Vagina (tissue), 2 donors: ENCODE results near the gene TMC4. TPM values are rescaled to one million over a fixed set of nuclear protein-coding genes. Genes with fewer than 3 reads are reported as not detected.
"Not testable (repeated sequence)": the region's sequence is repeated elsewhere in the genome, so short reads cannot be mapped to it uniquely, and the experiment has no call there.

Experiments used
- DNase-seq, 2 donors: peaks; one replicate each; pipeline ENCODE4 v3.0.0-alpha.2; 2017; ENCODE audit errors: extremely low spot score in 2 of 2
- H3K27ac ChIP-seq: fragments of 200-600 bp; sonication (generic); one replicate; pipeline ENCODE4 v1.5.1; 2019
- H3K27me3 ChIP-seq: fragments of 200-600 bp; sonication (generic); one replicate; pipeline ENCODE4 v1.5.1; 2019
- H3K36me3 ChIP-seq, 2 donors: fragments of 200-600 bp; sonication (generic); one replicate each; pipeline ENCODE4 v1.5.1; 2017 to 2019
- H3K4me1 ChIP-seq: fragments of 200-600 bp; sonication (generic); one replicate; pipeline ENCODE4 v1.5.1; 2019
- H3K4me3 ChIP-seq, 2 donors: fragments of 200-600 bp; sonication (generic); 1 replicate in 1 of 2; 2 replicates in 1 of 2; pipeline ENCODE4 v1.5.1; 2016 to 2019
- H3K9me3 ChIP-seq: fragments of 200-600 bp; sonication (generic); one replicate; pipeline ENCODE4 v1.5.1; 2019
- CTCF ChIP-seq, 3 experiments: fragments of 450-650 bp in 2 of 3; fragments of 200-600 bp in 1 of 3; sonication (generic) in 1 of 3; IDR thresholded peaks; one replicate each; pipeline ENCODE4 v1.5.1; 2017 to 2019; ENCODE audit warnings: antibody characterized with exemption in 3 of 3, mild to moderate bottlenecking in 2 of 3, moderate library complexity in 2 of 3
- POLR2A ChIP-seq, 2 donors: fragments of 450-650 bp; IDR thresholded peaks; one replicate each; pipeline ENCODE4 v1.6.1; 2017; ENCODE audit warnings: antibody characterized with exemption in 2 of 2, mild to moderate bottlenecking in 2 of 2, moderate library complexity in 2 of 2
- POLR2AphosphoS5 ChIP-seq, 2 donors: sonication (generic); formaldehyde crosslinking; IDR thresholded peaks; one replicate each; pipeline ENCODE4 v1.9.0; 2017; ENCODE audit warnings: antibody characterized with exemption in 2 of 2, mild to moderate bottlenecking in 2 of 2, low read depth in 1 of 2; ENCODE audit not compliant: insufficient read depth in 1 of 2
- intact Hi-C: fragments of 100-400 bp; cut with DNase I; formaldehyde crosslinking; loops from one replicate; pipeline ENCODE4 v1.15.1; 2023
- total RNA-seq: library from RNA; depleted of rRNA; stranded (reverse); fragments of >200 nt; gene quantifications from one replicate; pipeline ENCODE4 v1.2.3, GENCODE V29; 2016

Gene TMC4
- total RNA-seq, 1 donor from 2014 or later = 22.3 TPM

GRCh38 chr19:54189145-54189734 lies 16.3 kb upstream of the TMC4 start, which contains the start of gene MBOAT7:
MBOAT7 (minus strand) TSS chr19:54189580; CDS start chr19:54188508, 1,072 bp downstream.
- Histone ChIP-seq H3K36me3 (peaks cover 0 to 14% of the 10 kb centered on the region in 2 donors), H3K9me3 (no peaks in the 10 kb centered on the region), H3K27me3 (no peaks in the 10 kb centered on the region), H3K4me1 (peaks cover 31% of the 10 kb centered on the region), H3K4me3 (peak within 1 kb of the TSS; percentile 81 to 88), H3K27ac (peak within 1 kb of the TSS; percentile 96)
- intact Hi-C loops = no loop called here
- DNase-seq = no peak
- peak in 1 of 2 donors; percentile 70 for TF ChIP-seq POLR2A (IDR thresholded peaks at IDR 0.05)
- TF ChIP-seq POLR2AphosphoS5 (IDR thresholded peaks at IDR 0.05; ENCODE audit: insufficient read depth in 1 of 2, low read depth in 1 of 2) = peak in 1 of 2 donors; percentile 70
- peak in 2 of 3 experiments; percentile 12 to 21 for TF ChIP-seq CTCF (IDR thresholded peaks at IDR 0.05)

GRCh38 chr19:54188215-54188871 lies 15.4 kb upstream of the TMC4 start:
- H3K27ac ChIP-seq = peak overlapping the region; percentile 96
- H3K9me3 ChIP-seq = no peaks in the 10 kb centered on the region
- peaks cover 31% of the 10 kb centered on the region for H3K4me1 ChIP-seq
- peak overlapping the region; percentile 81 to 87 for H3K4me3 ChIP-seq
- peaks cover 0 to 6% of the 10 kb centered on the region in 2 donors for H3K36me3 ChIP-seq
- no peak for DNase-seq
- no peaks in the 10 kb centered on the region for H3K27me3 ChIP-seq
- intact Hi-C loops = no loop called here
- TF ChIP-seq POLR2A (IDR thresholded peaks at IDR 0.05) (no peak), POLR2AphosphoS5 (IDR thresholded peaks at IDR 0.05; ENCODE audit: insufficient read depth in 1 of 2, low read depth in 1 of 2) (no peak), CTCF (IDR thresholded peaks at IDR 0.05) (no peak)

- Histone ChIP-seq H3K27me3 (no peaks in the 10 kb centered on the region), H3K4me1 (peaks cover 18% of the 10 kb centered on the region), H3K27ac (no peak overlapping the region), H3K4me3 (no peak overlapping the region), H3K9me3 (no peaks in the 10 kb centered on the region), H3K36me3 (no peaks in the 10 kb centered on the region)
- TF ChIP-seq POLR2A (IDR thresholded peaks at IDR 0.05) (no peak), CTCF (IDR thresholded peaks at IDR 0.05) (no peak), POLR2AphosphoS5 (IDR thresholded peaks at IDR 0.05; ENCODE audit: insufficient read depth in 1 of 2, low read depth in 1 of 2) (no peak)
- no peak for DNase-seq
- intact Hi-C loops = no loop called here
Observed at GRCh38 chr19:54186934-54187381, 14.0 kb upstream of the TMC4 start.

- no peak overlapping the region for H3K27ac ChIP-seq
- no peak overlapping the region for H3K4me3 ChIP-seq
- no peak for DNase-seq
- H3K9me3 ChIP-seq = no peaks in the 10 kb centered on the region
- no peaks in the 10 kb centered on the region for H3K36me3 ChIP-seq
- no peak for TF ChIP-seq POLR2AphosphoS5 (IDR thresholded peaks at IDR 0.05; ENCODE audit: insufficient read depth in 1 of 2, low read depth in 1 of 2)
- TF ChIP-seq POLR2A (IDR thresholded peaks at IDR 0.05) = no peak
- no peak for TF ChIP-seq CTCF (IDR thresholded peaks at IDR 0.05)
- no peaks in the 10 kb centered on the region for H3K27me3 ChIP-seq
- H3K4me1 ChIP-seq = peaks cover 11% of the 10 kb centered on the region
- intact Hi-C loops = no loop called here
Observed at GRCh38 chr19:54186351-54186750, 13.4 kb upstream of the TMC4 start.

- Histone ChIP-seq H3K36me3 (no peaks in the 10 kb centered on the region), H3K4me3 (no peak overlapping the region), H3K27ac (no peak overlapping the region), H3K9me3 (no peaks in the 10 kb centered on the region), H3K27me3 (no peaks in the 10 kb centered on the region), H3K4me1 (peaks cover 5% of the 10 kb centered on the region)
- TF ChIP-seq CTCF (IDR thresholded peaks at IDR 0.05) (no peak), POLR2A (IDR thresholded peaks at IDR 0.05) (no peak), POLR2AphosphoS5 (IDR thresholded peaks at IDR 0.05; ENCODE audit: insufficient read depth in 1 of 2, low read depth in 1 of 2) (no peak)
- intact Hi-C loops = no loop called here
- no peak for DNase-seq
Observed at GRCh38 chr19:54183431-54183830, 10.5 kb upstream of the TMC4 start.

GRCh38 chr19:54181894-54182293 lies 8.9 kb upstream of the TMC4 start:
- H3K4me1 ChIP-seq, H3K4me3 ChIP-seq, DNase-seq, H3K27me3 ChIP-seq, H3K36me3 ChIP-seq, intact Hi-C loops, H3K9me3 ChIP-seq, H3K27ac ChIP-seq: not testable (repeated sequence)
